Breast epithelium (tissue), 4 donors: ENCODE data around the gene ADIPOR2. TPM values are rescaled to one million over a fixed set of nuclear protein-coding genes. Genes with fewer than 3 reads are reported as not detected.

Experiments
- DNase-seq, 2 donors: peaks; one replicate each; pipeline ENCODE4 v3.0.0-alpha.2; 2019; ENCODE audit warnings: low spot score in 2 of 2
- H3K27ac ChIP-seq, 2 donors: fragments of 200-600 bp; sonication (generic) in 1 of 2; one replicate each; pipeline ENCODE4 v1.5.1; 2016 to 2019; ENCODE audit warnings: mild to moderate bottlenecking in 1 of 2
- H3K27me3 ChIP-seq, 2 donors: fragments of 200-600 bp; sonication (generic) in 1 of 2; one replicate each; pipeline versions ENCODE4 v1.5.1 to v1.6.0; 2017 to 2019; ENCODE audit warnings: control low read depth in 1 of 2, mild to moderate bottlenecking in 1 of 2
- H3K36me3 ChIP-seq: fragments of 200-600 bp; one replicate; pipeline ENCODE4 v1.5.1; 2019
- H3K4me1 ChIP-seq, 2 donors: fragments of 200-600 bp; sonication (generic); one replicate each; pipeline ENCODE4 v1.5.1; 2016 to 2019; ENCODE audit warnings: control low read depth in 1 of 2
- H3K4me3 ChIP-seq, 3 donors: fragments of 200-600 bp; sonication (generic); 1 replicate in 2 of 3; 2 replicates in 1 of 3; pipeline ENCODE4 v1.5.1; 2016 to 2019; ENCODE audit warnings: mild to moderate bottlenecking in 3 of 3, moderate library complexity in 2 of 3
- H3K9me3 ChIP-seq, 2 donors: fragments of 200-600 bp; sonication (generic) in 1 of 2; one replicate each; pipeline ENCODE4 v1.5.1; 2016 to 2019; ENCODE audit warnings: control low read depth in 1 of 2
- POLR2A ChIP-seq: fragments of 450-650 bp; IDR thresholded peaks from one replicate; pipeline ENCODE4 v1.6.1; 2016; ENCODE audit warnings: antibody characterized with exemption, mild to moderate bottlenecking, moderate library complexity
- POLR2AphosphoS5 ChIP-seq, 3 donors: sonication (generic); formaldehyde crosslinking; IDR thresholded peaks; one replicate each; pipeline ENCODE4 v1.6.1; 2017; ENCODE audit warnings: antibody characterized with exemption in 3 of 3
- intact Hi-C: fragments of 100-400 bp; cut with DNase I; formaldehyde crosslinking; loops from one replicate; pipeline ENCODE4 v1.15.1; 2023; ENCODE audit warnings: low total_unique reads
- total RNA-seq, 3 donors: library from RNA; depleted of rRNA; stranded (reverse); fragments of >200 nt; gene quantifications; one replicate each; pipeline ENCODE4 v1.1.0, GENCODE V29; 2016
- TF ChIP-seq, protein P1 (sequence below), 3 donors: fragments of 450-650 bp; IDR thresholded peaks; one replicate each; pipeline ENCODE4 v1.5.1; 2016 to 2017; ENCODE audit warnings: antibody characterized with exemption in 3 of 3, mild to moderate bottlenecking in 3 of 3, moderate library complexity in 3 of 3

ADIPOR2 gene
- total RNA-seq, 3 donors from 2014 or later: 44.3 to 58.2 (median 48.8) TPM

GRCh38 chr12:1739368-1739767 is 48.5 kb downstream of the ADIPOR2 start:
- no peaks in the 10 kb centered on the region for H3K4me1 ChIP-seq
- H3K9me3 ChIP-seq: no peaks in the 10 kb centered on the region
- no peaks in the 10 kb centered on the region for H3K36me3 ChIP-seq
- H3K27me3 ChIP-seq: no peaks in the 10 kb centered on the region
- DNase-seq: no peak
- H3K4me3 ChIP-seq: no peak overlapping the region
- no peak overlapping the region for H3K27ac ChIP-seq
- no peak for TF ChIP-seq POLR2A
- TF ChIP-seq, protein P1, sequence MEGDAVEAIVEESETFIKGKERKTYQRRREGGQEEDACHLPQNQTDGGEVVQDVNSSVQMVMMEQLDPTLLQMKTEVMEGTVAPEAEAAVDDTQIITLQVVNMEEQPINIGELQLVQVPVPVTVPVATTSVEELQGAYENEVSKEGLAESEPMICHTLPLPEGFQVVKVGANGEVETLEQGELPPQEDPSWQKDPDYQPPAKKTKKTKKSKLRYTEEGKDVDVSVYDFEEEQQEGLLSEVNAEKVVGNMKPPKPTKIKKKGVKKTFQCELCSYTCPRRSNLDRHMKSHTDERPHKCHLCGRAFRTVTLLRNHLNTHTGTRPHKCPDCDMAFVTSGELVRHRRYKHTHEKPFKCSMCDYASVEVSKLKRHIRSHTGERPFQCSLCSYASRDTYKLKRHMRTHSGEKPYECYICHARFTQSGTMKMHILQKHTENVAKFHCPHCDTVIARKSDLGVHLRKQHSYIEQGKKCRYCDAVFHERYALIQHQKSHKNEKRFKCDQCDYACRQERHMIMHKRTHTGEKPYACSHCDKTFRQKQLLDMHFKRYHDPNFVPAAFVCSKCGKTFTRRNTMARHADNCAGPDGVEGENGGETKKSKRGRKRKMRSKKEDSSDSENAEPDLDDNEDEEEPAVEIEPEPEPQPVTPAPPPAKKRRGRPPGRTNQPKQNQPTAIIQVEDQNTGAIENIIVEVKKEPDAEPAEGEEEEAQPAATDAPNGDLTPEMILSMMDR (IDR thresholded peaks at IDR 0.05): no peak
- no peak for TF ChIP-seq POLR2AphosphoS5 (IDR thresholded peaks at IDR 0.05)
- intact Hi-C loops: no loop called here

- intact Hi-C loops: no loop called here
- DNase-seq: no peak
- Histone ChIP-seq H3K4me1 (no peaks in the 10 kb centered on the region), H3K9me3 (no peaks in the 10 kb centered on the region), H3K36me3 (no peaks in the 10 kb centered on the region), H3K27me3 (no peaks in the 10 kb centered on the region), H3K4me3 (no peak overlapping the region), H3K27ac (no peak overlapping the region)
- no peak for TF ChIP-seq POLR2A
- TF ChIP-seq POLR2AphosphoS5 (IDR thresholded peaks at IDR 0.05): no peak
- TF ChIP-seq, protein P1 (IDR thresholded peaks at IDR 0.05): no peak
Observed at GRCh38 chr12:1740161-1740948, 49.5 kb downstream of the ADIPOR2 start.

- no peak overlapping the region for H3K27ac ChIP-seq
- DNase-seq: no peak
- H3K4me1 ChIP-seq: no peaks in the 10 kb centered on the region
- H3K4me3 ChIP-seq: no peak overlapping the region
- TF ChIP-seq POLR2A (no peak), POLR2AphosphoS5 (IDR thresholded peaks at IDR 0.05) (no peak)
- TF ChIP-seq, protein P1 (IDR thresholded peaks at IDR 0.05): no peak
- no peaks in the 10 kb centered on the region for H3K9me3 ChIP-seq
- intact Hi-C loops: no loop called here
- no peaks in the 10 kb centered on the region for H3K36me3 ChIP-seq
- H3K27me3 ChIP-seq: no peaks in the 10 kb centered on the region
Observed at GRCh38 chr12:1741154-1741949, 50.5 kb downstream of the ADIPOR2 start.

DNA sequence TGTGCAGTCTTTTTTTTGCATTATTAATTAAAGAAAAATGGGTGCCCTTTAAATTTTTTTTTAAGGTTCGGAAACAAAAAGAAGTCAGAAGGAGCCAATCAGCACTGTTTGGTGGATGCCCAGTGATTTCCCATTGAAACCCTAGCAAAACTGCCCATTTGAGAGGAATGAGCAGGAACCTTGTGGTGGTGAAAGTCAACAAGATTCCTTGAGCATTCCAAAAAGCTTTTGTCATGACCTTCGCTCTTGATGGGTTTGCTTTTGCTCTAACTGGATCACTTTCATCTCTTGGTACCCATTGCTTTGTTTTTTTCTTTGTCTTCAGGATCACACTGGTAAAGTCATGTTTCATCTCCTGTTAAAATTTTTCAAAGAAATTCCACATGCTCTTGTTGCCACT is 54.1 kb downstream of the ADIPOR2 start:
- H3K27me3 ChIP-seq: no peaks in the 10 kb centered on the region
- no peaks in the 10 kb centered on the region for H3K4me1 ChIP-seq
- DNase-seq: no peak
- intact Hi-C loops: no loop called here
- H3K4me3 ChIP-seq: no peak overlapping the region
- H3K9me3 ChIP-seq: peaks cover 0 to 6% of the 10 kb centered on the region in 2 donors
- no peak overlapping the region for H3K27ac ChIP-seq
- TF ChIP-seq, protein P1 (IDR thresholded peaks at IDR 0.05): no peak
- TF ChIP-seq POLR2A (no peak), POLR2AphosphoS5 (IDR thresholded peaks at IDR 0.05) (no peak)
- no peaks in the 10 kb centered on the region for H3K36me3 ChIP-seq

- no peak for DNase-seq
- no peaks in the 10 kb centered on the region for H3K4me1 ChIP-seq
- H3K4me3 ChIP-seq: no peak overlapping the region
- intact Hi-C loops: no loop called here
- TF ChIP-seq POLR2A: no peak
- no peak for TF ChIP-seq POLR2AphosphoS5 (IDR thresholded peaks at IDR 0.05)
- TF ChIP-seq, protein P1 (IDR thresholded peaks at IDR 0.05): no peak
- H3K36me3 ChIP-seq: no peaks in the 10 kb centered on the region
- no peak overlapping the region for H3K27ac ChIP-seq
- H3K9me3 ChIP-seq: peaks cover 0 to 6% of the 10 kb centered on the region in 2 donors
- no peaks in the 10 kb centered on the region for H3K27me3 ChIP-seq
Observed at GRCh38 chr12:1747609-1748008, 56.7 kb downstream of the ADIPOR2 start.
